ENCODE measurements around the gene NXF1.
A peak's percentile ranks its signal among the peaks of the same experiment; 100 is the strongest.
"Not testable (repeated sequence)": the region's sequence is repeated elsewhere in the genome, so short reads cannot be mapped to it uniquely, and the experiment has no call there.

Gene NXF1

GRCh38 chr11:62787005-62787759, 18.1 kb downstream of the NXF1 start, which contains the start of gene TMEM179B:
Gene TMEM179B, plus strand, starts transcription at chr11:62787402. Its CDS starts 30 bp downstream, at chr11:62787432.
- DNase-seq (ENCODE audit: low read depth) = peak; percentile 98

- DNase-seq (ENCODE audit: low read depth) = no peak
Observed at GRCh38 chr11:62786318-62787004, 18.8 kb downstream of the NXF1 start.

DNA sequence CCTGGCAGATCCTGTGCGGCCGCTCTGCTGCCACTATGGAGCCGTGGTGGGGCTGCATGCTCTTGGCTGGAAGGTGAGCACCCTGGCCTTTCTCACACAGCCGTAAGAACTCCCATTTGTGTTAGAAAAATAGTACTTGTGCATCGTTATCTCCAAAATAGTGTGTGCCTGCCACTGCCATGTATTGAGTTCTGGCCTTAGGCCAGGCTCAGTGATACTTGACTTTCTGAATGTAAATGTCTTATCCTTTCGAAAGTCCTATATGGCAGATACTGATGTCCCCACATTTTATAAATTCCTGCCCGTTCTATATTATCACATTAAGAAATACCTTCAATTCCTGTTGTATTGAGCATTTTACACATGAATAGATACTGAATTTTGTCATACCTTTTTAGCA, 22.5 kb downstream of the NXF1 start:
- DNase-seq (ENCODE audit: low read depth) = no peak

DNA sequence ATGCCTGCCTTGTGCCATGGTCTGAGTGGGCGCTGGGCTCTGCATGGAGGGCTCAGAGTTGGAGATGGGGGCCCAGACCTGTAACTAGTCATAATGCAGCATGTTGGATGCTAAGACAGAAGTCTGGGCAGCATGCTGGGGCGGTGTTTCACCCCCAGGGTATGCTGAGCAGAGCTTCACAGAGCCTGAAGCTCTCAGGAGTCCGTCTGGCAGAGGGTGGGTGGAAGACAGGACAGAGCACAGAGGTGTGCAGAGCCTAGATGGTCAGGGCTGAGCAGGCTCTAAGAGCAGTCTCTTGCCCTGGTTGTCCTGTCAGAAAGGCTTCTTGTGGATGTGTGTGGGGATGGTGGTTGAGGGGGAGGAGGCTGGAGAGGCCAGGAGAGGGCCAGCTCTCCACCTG, 26.8 kb downstream of the NXF1 start:
- no peak for DNase-seq (ENCODE audit: low read depth)

DNA sequence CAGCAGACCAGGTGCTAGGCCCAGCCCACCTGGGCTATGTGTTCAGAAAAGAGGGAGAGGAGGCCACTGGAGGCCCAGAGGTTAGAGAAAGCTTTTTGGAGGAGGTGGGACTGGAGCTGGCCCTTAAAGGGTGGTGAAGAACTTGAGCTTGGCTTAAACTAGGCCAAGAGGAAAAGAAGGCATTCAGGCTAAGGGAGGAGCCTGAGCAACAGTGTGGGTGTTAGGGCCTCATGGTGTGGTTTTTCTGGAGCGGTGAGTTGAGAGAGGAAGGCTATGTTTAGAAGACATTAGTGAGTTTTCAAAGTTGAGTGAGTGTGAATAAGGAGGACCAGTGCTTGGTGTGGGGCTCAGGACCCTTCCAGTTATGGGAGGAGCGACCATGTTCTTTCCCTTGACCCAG, 27.9 kb downstream of the NXF1 start:
- no peak for DNase-seq (ENCODE audit: low read depth)

- DNase-seq (ENCODE audit: low read depth) = no peak
Observed at GRCh38 chr11:62775646-62776045, 29.6 kb downstream of the NXF1 start.

GRCh38 chr11:62774407-62774806, 30.8 kb downstream of the NXF1 start:
- no peak for DNase-seq (ENCODE audit: low read depth)

DNA sequence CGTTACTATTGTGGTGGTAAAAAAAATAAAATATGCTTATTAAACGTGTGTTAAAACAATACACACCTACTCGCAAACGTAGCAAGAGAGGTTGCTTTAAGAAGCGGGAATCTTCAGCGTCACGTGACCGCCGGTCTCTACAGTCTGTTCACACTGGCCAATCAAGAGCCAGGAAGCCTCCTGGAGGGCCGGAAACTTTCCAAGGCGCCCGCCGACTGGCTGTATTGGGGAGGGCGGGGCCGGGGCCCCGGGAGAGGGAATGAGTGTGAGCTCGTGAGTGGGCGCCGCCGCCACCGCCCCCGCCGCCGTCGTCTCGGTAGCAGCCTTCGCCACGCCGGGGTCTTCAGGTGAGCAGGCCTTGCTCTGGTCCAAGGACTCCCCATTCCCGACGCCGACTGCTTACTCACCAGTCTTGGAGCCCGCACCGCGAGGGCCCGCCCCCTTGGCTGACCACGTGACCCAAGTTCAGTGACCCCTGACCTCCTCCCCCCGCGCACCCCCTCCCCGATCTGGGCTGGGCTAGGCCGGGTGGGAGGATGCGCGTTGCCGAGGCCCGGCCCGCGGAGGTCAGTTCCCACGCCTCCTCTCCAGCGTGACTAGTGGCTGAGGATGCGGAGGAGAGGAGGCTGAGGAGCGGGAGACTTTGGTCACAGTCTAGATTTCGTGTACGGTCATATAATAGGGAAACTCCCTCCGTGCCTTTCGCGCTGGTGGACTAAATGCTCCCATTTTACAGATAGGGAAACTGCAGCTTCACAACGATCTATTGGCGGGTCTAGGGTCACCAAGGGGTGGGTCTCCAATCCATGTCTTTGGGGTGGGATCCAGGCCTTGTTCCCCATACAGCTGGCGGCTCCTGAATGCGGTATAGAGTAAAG, 33.9 kb downstream of the NXF1 start, which contains the start of gene TAF6L:
TAF6L (plus strand) TSS at position 253 of the 878 bp plus-strand sequence. CDS start 4,388 bp downstream, outside the sequence.
- DNase-seq (ENCODE audit: low read depth) = peak; percentile 95

GRCh38 chr11:62770778-62771143, 34.5 kb downstream of the NXF1 start:
- DNase-seq (ENCODE audit: low read depth) = no peak

GRCh38 chr11:62760867-62761227, 44.4 kb downstream of the NXF1 start:
- not testable (repeated sequence) for DNase-seq (ENCODE audit: low read depth)

DNA sequence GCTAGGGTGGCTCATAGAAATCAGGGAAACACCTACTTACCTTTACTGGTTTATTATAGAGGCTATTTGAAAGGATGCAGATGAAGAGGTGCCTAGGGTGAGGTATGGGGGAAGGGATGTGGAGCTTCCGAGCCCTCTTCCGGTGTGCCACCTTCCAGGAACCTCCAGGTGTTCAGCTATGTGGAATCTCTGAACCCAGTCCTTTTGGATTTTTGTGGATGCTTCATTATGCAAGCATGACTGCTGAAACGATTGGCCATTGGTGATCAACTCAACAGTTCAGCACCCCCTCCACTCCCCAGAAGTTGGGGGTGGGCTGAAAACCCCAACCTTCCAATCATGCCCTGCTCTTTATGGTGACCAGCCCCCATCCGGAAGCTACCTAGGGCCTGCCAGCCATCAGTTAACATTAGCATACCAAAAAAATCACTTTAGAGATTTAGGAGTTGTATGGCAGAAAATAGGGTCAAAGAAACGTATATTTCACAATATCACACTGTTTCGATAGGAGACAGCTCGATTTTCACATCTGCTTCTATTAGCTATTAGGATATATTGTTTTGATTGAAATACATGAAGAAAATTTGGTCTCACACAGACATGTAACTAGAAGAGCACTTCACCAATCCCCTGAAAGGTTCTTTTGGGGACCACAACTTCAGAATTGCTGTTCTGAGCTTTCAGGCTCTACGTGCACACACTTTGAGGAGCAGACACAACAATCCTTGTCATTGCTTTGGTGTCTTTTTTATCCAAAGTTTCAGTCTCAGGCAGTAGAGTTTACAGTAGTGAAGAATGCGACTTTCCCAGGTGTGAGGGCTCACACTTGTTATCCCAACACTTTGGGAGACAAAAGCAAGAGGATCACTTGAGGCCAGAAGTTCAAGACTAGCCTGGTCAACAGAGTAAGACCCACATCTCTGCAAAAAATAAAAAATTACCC, 47.1 kb downstream of the NXF1 start:
- no peak for DNase-seq (ENCODE audit: low read depth)

- DNase-seq (ENCODE audit: low read depth) = no peak
Observed at GRCh38 chr11:62755086-62755615, 50.1 kb downstream of the NXF1 start.

DNA sequence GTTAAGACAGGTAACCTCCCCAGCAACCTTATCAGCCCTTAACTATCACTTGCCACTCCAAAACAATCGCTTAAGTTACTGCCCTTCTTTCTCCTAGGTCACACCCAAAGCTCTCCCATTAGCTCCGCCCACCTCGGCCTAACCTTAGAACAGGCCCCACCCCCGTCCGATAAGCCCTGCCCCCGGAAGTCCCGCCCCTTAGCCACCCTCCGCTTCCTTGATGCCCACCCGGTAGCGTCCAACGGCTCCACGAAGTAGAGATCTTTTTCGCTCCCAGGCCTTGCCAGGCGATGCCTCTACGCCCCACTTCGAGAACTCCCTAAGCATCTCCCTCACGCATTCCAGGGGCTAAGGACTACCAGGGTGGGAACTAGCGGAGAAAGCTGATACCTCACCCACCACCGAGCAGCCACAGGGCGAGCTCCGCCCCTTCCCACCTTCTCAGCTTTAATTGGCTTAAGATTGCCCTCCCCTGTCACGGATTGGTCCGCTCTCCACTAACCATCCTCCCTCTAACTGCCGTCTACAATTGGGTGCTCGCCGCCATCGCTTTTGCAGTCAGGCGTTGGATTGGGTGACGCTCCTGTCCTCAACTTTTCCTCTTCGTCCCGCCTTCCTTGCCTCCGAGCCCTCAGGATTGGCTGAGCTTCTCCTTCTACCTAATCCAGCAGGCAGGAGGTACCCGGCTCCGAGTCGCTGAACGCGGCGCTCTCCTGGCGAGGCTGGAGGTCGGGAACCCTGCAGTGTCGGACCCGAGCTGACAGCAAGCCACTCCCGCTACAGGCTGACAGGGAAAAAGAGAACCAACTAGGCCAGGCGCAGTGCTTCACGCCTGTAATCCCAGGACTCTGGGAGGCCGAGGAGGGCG, 51.3 kb downstream of the NXF1 start, which contains the start of gene ZBTB3:
ZBTB3 (minus strand) TSS at position 425 of the 868 bp plus-strand sequence. CDS start 496 bp downstream, outside the sequence.
- DNase-seq (ENCODE audit: low read depth) = peak; percentile 99

- DNase-seq (ENCODE audit: low read depth) = no peak
Observed at GRCh38 chr11:62752994-62753735, 52.1 kb downstream of the NXF1 start.

DNA sequence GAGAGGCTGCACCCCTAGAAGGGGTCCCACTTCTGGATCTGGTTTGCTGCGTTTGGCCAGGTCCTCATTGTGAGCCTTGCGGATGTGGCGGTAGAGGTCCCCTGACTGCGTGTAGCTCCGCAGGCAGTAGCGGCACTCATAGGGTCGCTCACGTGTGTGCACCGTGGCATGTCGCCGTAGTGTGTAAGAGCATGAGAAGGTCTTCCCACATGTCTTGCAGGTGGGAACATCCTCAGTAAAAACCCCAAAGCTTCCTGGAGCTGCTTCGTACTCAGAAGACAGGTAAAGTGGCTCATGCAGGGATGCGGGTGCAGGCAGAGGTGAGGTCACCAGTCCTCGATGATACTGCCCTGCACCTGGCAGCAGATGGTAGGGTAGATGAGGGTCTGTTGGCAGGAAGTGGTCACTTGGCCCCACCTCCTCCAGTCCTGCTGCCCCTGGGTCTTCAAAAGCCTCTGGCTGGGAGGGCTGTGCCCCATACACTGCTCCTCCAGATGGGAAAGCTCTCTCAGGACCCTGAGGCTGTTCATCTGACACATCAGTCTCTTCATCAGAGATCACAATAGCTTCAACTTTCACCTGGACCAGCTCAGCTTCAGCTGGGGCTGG, 53.0 kb downstream of the NXF1 start:
- DNase-seq (ENCODE audit: low read depth) = no peak

DNA sequence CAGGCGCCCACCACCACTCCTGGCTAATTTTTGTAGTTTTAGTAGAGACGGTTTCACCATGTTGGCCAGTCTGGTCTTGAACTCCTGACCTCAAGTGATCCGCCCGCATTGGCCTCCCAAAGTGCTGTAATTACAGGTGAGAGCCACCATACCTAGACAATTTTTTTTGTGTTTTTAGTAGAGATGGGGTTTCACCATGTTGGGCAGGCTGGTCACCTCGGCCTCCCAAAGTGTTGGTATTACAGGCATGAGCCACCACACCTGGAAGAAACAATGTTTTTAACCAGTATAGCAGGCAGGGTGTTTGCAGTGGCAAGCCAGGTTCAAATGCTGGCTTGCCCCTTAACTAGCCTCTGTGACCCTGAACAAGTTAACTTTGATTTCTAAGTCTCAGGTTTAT, 55.3 kb downstream of the NXF1 start:
- not testable (repeated sequence) for DNase-seq (ENCODE audit: low read depth)

DNA sequence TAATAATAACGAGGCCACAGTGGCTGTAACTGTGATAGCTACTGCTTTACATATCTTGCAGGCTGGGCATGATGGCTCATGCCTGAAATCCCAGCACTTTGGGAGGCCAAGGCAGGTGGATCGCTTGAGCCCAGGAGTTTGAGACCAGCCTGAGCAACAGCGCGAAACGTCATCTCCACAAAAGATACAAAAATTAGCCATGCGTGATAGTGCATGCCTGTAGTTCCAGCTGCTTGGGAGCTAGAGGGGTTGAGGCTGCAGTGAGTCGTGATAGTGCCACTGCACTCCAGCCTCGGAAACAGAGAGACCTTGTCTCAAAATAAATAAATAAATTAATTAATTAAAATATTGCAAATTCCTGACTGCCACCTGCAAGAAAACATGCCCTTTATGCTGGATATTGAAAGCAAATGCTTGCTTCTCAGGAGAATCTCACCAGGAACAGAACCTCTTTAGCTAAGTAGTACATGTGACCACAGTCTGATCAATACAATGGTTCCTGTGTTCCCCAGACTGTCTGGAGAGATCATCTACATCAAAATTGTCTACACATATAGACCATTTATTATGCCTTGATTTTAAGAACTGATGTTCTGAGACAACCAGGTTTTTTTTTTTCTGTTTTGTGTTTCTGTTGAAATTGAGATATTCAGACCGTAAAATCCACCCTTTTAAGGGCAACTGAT, 57.6 kb downstream of the NXF1 start:
- no peak for DNase-seq (ENCODE audit: low read depth)

All from HS-27A (cell line).